ENCODE data around the gene KDM2A. TPM values are rescaled to one million over a fixed set of nuclear protein-coding genes. Genes with fewer than 3 reads are reported as not detected.

Gene KDM2A
- total and polyA plus RNA-seq, 2 of the 13 experiments (the other 11 are each of a cell fraction or from before 2014, with no cell fraction given), result 31.3 to 31.4 TPM

GRCh38 chr11:67071420-67072284 is 47.4 kb upstream of the KDM2A start (continued):
- no peak for TF ChIP-seq DZIP1 (CRISPR knock-in tag; IDR thresholded peaks at IDR 0.05)
- TF ChIP-seq TAF15 (IDR thresholded peaks at IDR 0.05; ENCODE audit: low read depth, low read length, poor library complexity, severe bottlenecking), result no peak
- TF ChIP-seq FOSL2 (CRISPR knock-in tag; IDR thresholded peaks at IDR 0.05), result 0 out of 2 replicates have a peak, but pooled peaks have one; percentile 26
- no peak for TF ChIP-seq ZNF274 (CRISPR knock-in tag; IDR thresholded peaks at IDR 0.05)
- TF ChIP-seq RBM39 (IDR thresholded peaks at IDR 0.05; ENCODE audit: low read depth, low read length, poor library complexity, severe bottlenecking), result peak; percentile 46
- no peak for TF ChIP-seq ZSCAN20 (CRISPR knock-in tag; IDR thresholded peaks at IDR 0.05; ENCODE audit: borderline replicate concordance)
- 0 out of 2 replicates have a peak, but pooled peaks have one; percentile 21 for TF ChIP-seq ZNF614 (CRISPR knock-in tag; IDR thresholded peaks at IDR 0.05; ENCODE audit: borderline replicate concordance)
- TF ChIP-seq HNRNPLL (IDR thresholded peaks at IDR 0.05; ENCODE audit: low read depth, low read length, poor library complexity, severe bottlenecking), result peak; percentile 27
- no peak for TF ChIP-seq KAT8 (CRISPR knock-in tag; IDR thresholded peaks at IDR 0.05)
- TF ChIP-seq ZNF776 (CRISPR knock-in tag; IDR thresholded peaks at IDR 0.05), result 0 out of 2 replicates have a peak, but pooled peaks have one; percentile 46
- TF ChIP-seq MEF2D (CRISPR knock-in tag; IDR thresholded peaks at IDR 0.05), result peak; percentile 50; the same call in 1 of the 2 replicates
- TF ChIP-seq HOXA5 (CRISPR knock-in tag; IDR thresholded peaks at IDR 0.05), result no peak
- TF ChIP-seq ZNF598 (CRISPR knock-in tag; IDR thresholded peaks at IDR 0.05; ENCODE audit: borderline replicate concordance), result 0 out of 2 replicates have a peak, but pooled peaks have one; percentile 24
- peak; percentile 61; the same call in 1 of the 2 replicates for TF ChIP-seq SMC3 (IDR thresholded peaks at IDR 0.05; ENCODE audit: low read length)
- 0 out of 2 replicates have a peak, but pooled peaks have one; percentile 30 for TF ChIP-seq ZNF777 (CRISPR knock-in tag; IDR thresholded peaks at IDR 0.05)
- 0 out of 2 replicates have a peak, but pooled peaks have one; percentile 22 for TF ChIP-seq ZSCAN25 (CRISPR knock-in tag; IDR thresholded peaks at IDR 0.05)
- TF ChIP-seq ZNF496 (CRISPR knock-in tag; IDR thresholded peaks at IDR 0.05; ENCODE audit: insufficient replicate concordance), result no peak
- 0 out of 2 replicates have a peak, but pooled peaks have one; percentile 30 for TF ChIP-seq NR0B2 (CRISPR knock-in tag; IDR thresholded peaks at IDR 0.05)
- TF ChIP-seq SMAD9 (CRISPR knock-in tag; IDR thresholded peaks at IDR 0.05), result 0 out of 2 replicates have a peak, but pooled peaks have one; percentile 28
- no peak for TF ChIP-seq MEIS1 (CRISPR knock-in tag; IDR thresholded peaks at IDR 0.05; ENCODE audit: borderline replicate concordance)
- TF ChIP-seq MED1 (CRISPR knock-in tag; IDR thresholded peaks at IDR 0.05), result peak; percentile 39; the same call in 1 of the 2 replicates
- 0 out of 2 replicates have a peak, but pooled peaks have one; percentile 52 for TF ChIP-seq ZNF333 (CRISPR knock-in tag; IDR thresholded peaks at IDR 0.05; ENCODE audit: borderline replicate concordance)
- TF ChIP-seq KDM5B (CRISPR knock-in tag; IDR thresholded peaks at IDR 0.05; ENCODE audit: borderline replicate concordance), result peak; percentile 72; the same call in 1 of the 2 replicates
- TF ChIP-seq GATAD2A (CRISPR knock-in tag; IDR thresholded peaks at IDR 0.05), result 0 out of 2 replicates have a peak, but pooled peaks have one; percentile 20
- TF ChIP-seq ZBTB38 (CRISPR knock-in tag; IDR thresholded peaks at IDR 0.05), result peak; percentile 14; the same call in 1 of the 2 replicates
